ENCODE data around the gene OXCT1. TPM values are rescaled to one million over a fixed set of nuclear protein-coding genes. Genes with fewer than 3 reads are reported as not detected.

Gene OXCT1
- total and polyA plus RNA-seq, 2 of the 8 experiments (the other 6 are each of a cell fraction or from before 2014, with no cell fraction given) = 10.1 to 28.2 TPM

DNA sequence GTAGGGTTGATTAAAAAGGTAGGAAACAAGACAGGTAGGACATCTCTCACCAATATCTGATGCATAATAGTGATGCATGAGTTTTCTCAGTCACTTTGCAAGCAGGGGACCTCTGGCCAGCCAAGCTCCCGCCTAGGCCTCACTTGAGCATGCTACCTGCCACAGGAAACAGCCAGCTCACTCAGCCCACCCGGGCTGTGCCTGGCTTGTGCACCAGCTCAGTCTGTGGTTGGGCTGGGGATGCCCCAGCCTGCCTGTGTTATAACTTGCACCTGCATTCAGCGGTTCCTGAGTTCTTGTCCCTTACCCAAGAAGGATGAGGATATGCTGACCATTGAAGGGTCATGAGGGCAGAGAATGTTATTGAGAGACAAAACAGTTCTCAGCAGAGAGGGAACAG is 187.0 kb downstream of the OXCT1 start (continued):
- TF ChIP-seq, protein P1, sequence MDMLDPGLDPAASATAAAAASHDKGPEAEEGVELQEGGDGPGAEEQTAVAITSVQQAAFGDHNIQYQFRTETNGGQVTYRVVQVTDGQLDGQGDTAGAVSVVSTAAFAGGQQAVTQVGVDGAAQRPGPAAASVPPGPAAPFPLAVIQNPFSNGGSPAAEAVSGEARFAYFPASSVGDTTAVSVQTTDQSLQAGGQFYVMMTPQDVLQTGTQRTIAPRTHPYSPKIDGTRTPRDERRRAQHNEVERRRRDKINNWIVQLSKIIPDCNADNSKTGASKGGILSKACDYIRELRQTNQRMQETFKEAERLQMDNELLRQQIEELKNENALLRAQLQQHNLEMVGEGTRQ (IDR thresholded peaks at IDR 0.05; ENCODE audit: low read length) = no peak

Data from H1 (cell line).